ENCODE data around the gene NUP214.

Gene NUP214

GRCh38 chr9:131092548-131093440 is 32.6 kb upstream of the NUP214 start:
- no peak for TF ChIP-seq CTCF (IDR thresholded peaks at IDR 0.05; ENCODE audit: low read depth, low read length)
- DNase-seq (ENCODE audit: extremely low read depth, low read depth): no peak

DNA sequence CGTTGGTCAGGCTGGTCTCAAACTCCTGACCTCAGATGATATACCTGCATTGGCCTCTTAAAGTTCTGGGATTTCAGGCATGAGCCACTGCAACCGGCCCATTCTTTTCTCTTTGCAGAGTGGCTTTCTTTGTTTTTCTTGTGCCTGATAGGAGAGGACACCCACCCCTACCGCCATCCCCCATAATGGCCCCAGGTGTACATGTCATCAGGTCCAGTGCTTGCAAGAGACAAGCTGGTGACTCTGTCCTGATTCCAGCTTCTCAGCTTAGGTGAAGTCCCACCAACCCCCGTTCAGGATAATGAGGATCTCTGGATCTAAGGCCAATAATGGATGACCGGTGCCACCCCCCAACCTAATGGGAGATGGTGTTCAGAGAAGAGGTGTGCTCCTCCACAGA is 31.4 kb upstream of the NUP214 start:
- no peak for TF ChIP-seq CTCF (IDR thresholded peaks at IDR 0.05; ENCODE audit: low read depth, low read length)
- DNase-seq (ENCODE audit: extremely low read depth, low read depth): no peak

GRCh38 chr9:131094622-131095021 is 30.8 kb upstream of the NUP214 start:
- peak; percentile 16 for DNase-seq (ENCODE audit: extremely low read depth, low read depth)
- TF ChIP-seq CTCF (IDR thresholded peaks at IDR 0.05; ENCODE audit: low read depth, low read length): no peak

DNA sequence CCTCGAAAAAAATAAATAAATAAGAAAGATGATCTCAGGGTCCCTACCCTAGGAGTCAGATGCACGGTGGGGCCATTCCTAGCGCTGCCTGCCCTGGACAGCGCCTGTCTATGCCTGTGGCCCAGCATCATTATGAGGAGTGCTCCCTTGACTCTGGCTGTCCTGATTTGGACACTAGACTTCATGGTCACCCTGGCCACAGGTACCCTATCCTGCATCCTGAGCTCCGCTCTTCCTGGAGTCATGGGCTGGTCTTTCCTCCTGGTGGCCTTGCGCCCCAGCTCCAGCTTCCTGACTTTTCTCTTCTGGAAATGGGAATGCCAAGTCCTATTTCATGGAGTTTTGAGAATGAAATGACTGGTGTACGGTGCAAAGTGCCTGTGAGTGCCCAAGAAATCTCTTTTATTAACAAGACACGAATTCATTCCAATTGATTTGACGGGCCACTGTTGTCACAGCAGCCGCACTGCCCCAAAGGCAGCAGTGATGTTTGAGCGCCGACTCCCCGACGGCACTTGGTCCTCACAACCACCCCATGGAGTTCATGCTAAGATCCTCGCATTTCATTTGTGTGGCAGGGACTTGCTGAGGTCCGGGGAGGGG is 29.6 kb upstream of the NUP214 start:
- TF ChIP-seq CTCF (IDR thresholded peaks at IDR 0.05; ENCODE audit: low read depth, low read length): no peak
- no peak for DNase-seq (ENCODE audit: extremely low read depth, low read depth)

DNA sequence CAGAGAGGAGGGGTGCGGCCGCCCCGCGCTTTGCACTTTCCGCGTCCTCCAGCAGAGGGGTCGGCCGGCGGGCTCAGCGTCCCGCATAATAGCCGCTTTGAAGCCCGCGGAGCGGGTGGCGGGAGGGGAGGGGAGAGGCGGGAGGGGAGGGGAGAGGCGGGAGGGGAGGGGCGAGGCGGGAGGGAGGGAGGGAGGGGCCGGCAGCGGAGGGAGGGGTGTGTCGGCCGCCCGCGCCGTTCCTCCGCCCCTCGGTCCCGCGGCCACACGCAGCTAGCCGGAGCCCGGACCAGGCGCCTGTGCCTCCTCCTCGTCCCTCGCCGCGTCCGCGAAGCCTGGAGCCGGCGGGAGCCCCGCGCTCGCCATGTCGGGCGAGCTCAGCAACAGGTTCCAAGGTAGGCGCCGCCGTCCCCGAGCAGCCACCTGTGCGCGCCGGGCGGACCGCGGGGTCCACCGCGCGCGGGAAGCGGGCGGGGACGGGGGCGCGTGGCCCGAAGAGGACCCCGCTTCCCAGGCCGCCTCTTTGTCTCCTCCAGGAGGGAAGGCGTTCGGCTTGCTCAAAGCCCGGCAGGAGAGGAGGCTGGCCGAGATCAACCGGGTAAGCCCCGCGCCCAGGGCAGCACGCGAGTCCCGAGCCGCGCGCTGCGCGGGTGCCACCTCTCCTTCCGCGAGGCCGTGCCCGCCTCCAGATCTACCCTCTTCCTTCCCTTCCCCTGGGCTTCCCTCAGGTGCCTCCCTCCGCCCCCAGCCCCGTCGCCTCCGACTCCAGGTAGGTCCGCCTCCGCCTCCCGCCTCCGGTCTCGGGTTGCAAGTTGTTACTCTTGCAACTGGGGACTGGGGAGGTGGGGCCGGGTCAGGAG is 28.9 kb upstream of the NUP214 start, which contains the start of gene AIF1L:
Gene AIF1L (plus strand): TSS at position 263 of the 857 bp plus-strand sequence. CDS start 99 bp downstream, at position 362.
- no peak for DNase-seq (ENCODE audit: extremely low read depth, low read depth)
- peak; percentile 1; the same call in 1 of the 2 replicates for TF ChIP-seq CTCF (IDR thresholded peaks at IDR 0.05; ENCODE audit: low read depth, low read length)

- no peak for DNase-seq (ENCODE audit: extremely low read depth, low read depth)
- TF ChIP-seq CTCF (IDR thresholded peaks at IDR 0.05; ENCODE audit: low read depth, low read length): no peak
These were observed 28.0 kb upstream of the NUP214 start for GRCh38 chr9:131097126-131097947.
